H1 (cell line): ENCODE measurements around the gene HSFX4. TPM values are rescaled to one million over a fixed set of nuclear protein-coding genes. Genes with fewer than 3 reads are reported as not detected.
"Not testable (repeated sequence)": the region's sequence is repeated elsewhere in the genome, so short reads cannot be mapped to it uniquely, and the experiment has no call there.

Experiments used
- CTCF ChIA-PET: fragments of 300-600 bp; sonication (Branson Sonifier 250); formaldehyde crosslinking; loops from one replicate; lab custom pipeline; 2021; ENCODE audit not compliant: partially characterized antibody; lab: Charles Lee
- POLR2A ChIA-PET: fragments of 300-600 bp; sonication (Branson Sonifier 250); formaldehyde crosslinking; loops from one replicate; lab custom pipeline; 2021; ENCODE audit warnings: inconsistent platforms; ENCODE audit not compliant: partially characterized antibody; lab: Charles Lee
- DNase-seq, 2 experiments: peaks; one replicate each; pipeline versions ENCODE4 v3.0.0 to v3.0.0-alpha.2; 2010 to 2022; ENCODE audit warnings: low spot score in 2 of 2, low read depth in 1 of 2, mixed read lengths in 1 of 2
- FAIRE-seq: peaks from 2 replicates; lab custom pipeline; 2011; peaks lifted over from hg19 to GRCh38; lab: Jason Lieb, UNC
- H2AFZ ChIP-seq: 2 replicates; pipeline ENCODE4 v1.8.1; 2012; ENCODE audit warnings: low read length, inconsistent platforms
- H2AK5ac ChIP-seq: 2 replicates; pipeline ENCODE4 v1.6.1; 2013; ENCODE audit warnings: low read depth, low read length
- H2BK120ac ChIP-seq: replicated peaks from 2 replicates; pipeline ENCODE3; 2013; ENCODE audit warnings: low read depth, low read length, inconsistent platforms
- H2BK12ac ChIP-seq: 2 replicates; pipeline ENCODE4 v1.6.1; 2013; ENCODE audit warnings: low read depth, low read length
- H2BK15ac ChIP-seq: 2 replicates; pipeline ENCODE4 v1.6.1; 2013; ENCODE audit warnings: low read length
- H2BK20ac ChIP-seq: 2 replicates; pipeline ENCODE4 v1.6.1; 2013; ENCODE audit warnings: low read length
- H2BK5ac ChIP-seq: 2 replicates; pipeline ENCODE4 v1.6.1; 2013; ENCODE audit warnings: low read depth, low read length
- H3K14ac ChIP-seq: 2 replicates; pipeline ENCODE4 v1.6.1; 2013; ENCODE audit warnings: inconsistent platforms; ENCODE audit not compliant: insufficient read length
- H3K18ac ChIP-seq: 2 replicates; pipeline ENCODE4 v1.6.1; 2013; ENCODE audit warnings: low read length; ENCODE audit errors: extremely low read depth
- H3K23ac ChIP-seq: 2 replicates; pipeline ENCODE4 v1.6.1; 2013; ENCODE audit warnings: inconsistent platforms; ENCODE audit not compliant: insufficient read length
- H3K23me2 ChIP-seq: 2 replicates; pipeline ENCODE4 v1.6.1; 2013; ENCODE audit warnings: low read depth, low read length
- H3K27ac ChIP-seq: 2 replicates; pipeline ENCODE4 v1.6.1; 2011; ENCODE audit warnings: low read depth, low read length, inconsistent platforms
- H3K27me3 ChIP-seq, 4 experiments: replicated peaks in 1 of 4; 1 replicate in 1 of 4; 2 replicates in 3 of 4; pipeline versions ENCODE4 v1.6.1 to v1.8.1; 2011 to 2013; ENCODE audit warnings: low read length in 3 of 4, mild to moderate bottlenecking in 3 of 4, inconsistent platforms in 2 of 4, mixed read lengths in 2 of 4, moderate library complexity in 1 of 4; ENCODE audit not compliant: control insufficient read depth in 3 of 4, insufficient read depth in 3 of 4; ENCODE audit errors: extremely low read depth in 1 of 4
- H3K36me3 ChIP-seq, 4 experiments: 2 replicates each; pipeline versions ENCODE4 v1.6.1 to v1.8.1; 2011 to 2013; ENCODE audit warnings: mild to moderate bottlenecking in 4 of 4, low read length in 3 of 4, moderate library complexity in 2 of 4, control low read depth in 1 of 4, inconsistent platforms in 1 of 4; ENCODE audit not compliant: insufficient read depth in 4 of 4, control insufficient read depth in 2 of 4
- H3K4ac ChIP-seq: replicated peaks from 2 replicates; pipeline ENCODE3; 2013; ENCODE audit warnings: low read length, low read depth, mixed read lengths, inconsistent platforms; ENCODE audit not compliant: insufficient read length
- H3K4me1 ChIP-seq, 4 experiments: replicated peaks in 1 of 4; 1 replicate in 1 of 4; 2 replicates in 3 of 4; pipeline versions ENCODE4 v1.6.1 to v1.8.1; 2011 to 2013; ENCODE audit warnings: low read length in 3 of 4, inconsistent platforms in 2 of 4, mixed read lengths in 1 of 4; ENCODE audit not compliant: insufficient read depth in 4 of 4, control insufficient read depth in 3 of 4
- H3K4me2 ChIP-seq, 2 experiments: 2 replicates each; pipeline versions ENCODE4 v1.6.1 to v1.8.1; 2011 to 2013; ENCODE audit warnings: low read depth in 2 of 2, low read length in 2 of 2, control low read depth in 1 of 2, inconsistent platforms in 1 of 2, mild to moderate bottlenecking in 1 of 2; ENCODE audit not compliant: insufficient read depth in 1 of 2
- H3K4me3 ChIP-seq, 4 experiments: fragments of 200-600, 300-600 bp in 1 of 4; sonication (generic), shearing (Covaris generic), sonication (Bioruptor Twin) in 1 of 4; 2 replicates each; pipeline versions ENCODE4 v1.5.1 to v1.8.1; 2011 to 2016; ENCODE audit warnings: low read length in 4 of 4, low read depth in 3 of 4, control low read depth in 2 of 4, inconsistent platforms in 2 of 4, mild to moderate bottlenecking in 2 of 4, mixed read lengths in 1 of 4, moderate library complexity in 1 of 4; ENCODE audit not compliant: insufficient read depth in 2 of 4; ENCODE audit errors: extremely low read depth in 1 of 4
- H3K56ac ChIP-seq: replicated peaks from 2 replicates; pipeline ENCODE3; 2013; ENCODE audit warnings: low read depth, mild to moderate bottlenecking, mixed read lengths, low read length, inconsistent platforms; ENCODE audit not compliant: insufficient read length
- H3K79me1 ChIP-seq: 2 replicates; pipeline ENCODE4 v1.6.1; 2013; ENCODE audit warnings: low read depth, low read length, control low read depth
- H3K79me2 ChIP-seq, 2 experiments: 2 replicates each; pipeline versions ENCODE4 v1.6.1 to v1.8.1; 2012 to 2013; ENCODE audit warnings: low read length in 2 of 2, mild to moderate bottlenecking in 2 of 2, inconsistent platforms in 1 of 2; ENCODE audit not compliant: insufficient read depth in 2 of 2, control insufficient read depth in 1 of 2
- H3K9ac ChIP-seq, 4 experiments: replicated peaks in 1 of 4; 1 replicate in 1 of 4; 2 replicates in 3 of 4; pipeline versions ENCODE4 v1.6.1 to v1.8.1; 2011 to 2013; ENCODE audit warnings: low read depth in 3 of 4, low read length in 3 of 4, control low read depth in 2 of 4, mild to moderate bottlenecking in 2 of 4, moderate library complexity in 2 of 4, inconsistent platforms in 1 of 4; ENCODE audit errors: extremely low read depth in 1 of 4
- H3K9me3 ChIP-seq, 2 experiments: 2 replicates each; pipeline versions ENCODE4 v1.6.1 to v1.8.1; 2012 to 2013; ENCODE audit warnings: mild to moderate bottlenecking in 2 of 2, moderate library complexity in 2 of 2, control low read depth in 1 of 2, inconsistent platforms in 1 of 2, low read depth in 1 of 2, low read length in 1 of 2, mixed read lengths in 1 of 2; ENCODE audit not compliant: insufficient read depth in 2 of 2
- H4K20me1 ChIP-seq, 2 experiments: replicated peaks in 1 of 2; 2 replicates each; pipeline versions ENCODE3 to v1.8.1; 2011 to 2013; ENCODE audit warnings: inconsistent platforms in 2 of 2, low read length in 2 of 2, mild to moderate bottlenecking in 1 of 2; ENCODE audit not compliant: insufficient read depth in 2 of 2, control insufficient read depth in 1 of 2
- H4K5ac ChIP-seq: 2 replicates; pipeline ENCODE4 v1.6.1; 2013; ENCODE audit warnings: low read length, low read depth, mixed read lengths, inconsistent platforms; ENCODE audit not compliant: insufficient read length
- H4K8ac ChIP-seq: 2 replicates; pipeline ENCODE4 v1.8.0; 2013; ENCODE audit warnings: mild to moderate bottlenecking, moderate library complexity, low read length, inconsistent platforms; ENCODE audit not compliant: insufficient read depth; ENCODE audit errors: extremely low read depth
- H4K91ac ChIP-seq: replicated peaks from 2 replicates; pipeline ENCODE3; 2013; ENCODE audit warnings: low read length, mixed read lengths, inconsistent platforms; ENCODE audit not compliant: insufficient read length
- WGBS, 2 experiments: shearing (Covaris generic) in 1 of 2; methylation state at CpG; one replicate each; pipeline versions ENCODE4 v1.1.6 to v1.1.7; 2013 to 2015; ENCODE audit warnings: low lambda C conversion rate in 2 of 2, mixed read lengths in 2 of 2, inconsistent platforms in 1 of 2, low coverage in 1 of 2, missing lambda C conversion rate in 1 of 2; ENCODE audit not compliant: insufficient replicate concordance in 2 of 2, insufficient coverage in 1 of 2, insufficient read length in 1 of 2; ENCODE audit errors: extremely low coverage in 1 of 2, missing lambda C conversion rate in 1 of 2; 5-methylcytosine and 5-hydroxymethylcytosine counted together
- polyA plus RNA-seq, 7 experiments: library from polyadenylated mRNA; depleted of rRNA in 3 of 7; stranded (reverse) in 5 of 7; unstranded in 2 of 7; fragments of >200 nt in 5 of 7; fragments of 200-250 nt in 2 of 7; gene quantifications; 1 replicate in 5 of 7; 2 replicates in 1 of 7; 4 replicates in 1 of 7; pipeline versions ENCODE4 v1.2.1 to v1.2.3, GENCODE V29; 2011 to 2013; ENCODE audit warnings: missing spikeins in 2 of 7, mixed read lengths in 2 of 7
- total RNA-seq: library from RNA; stranded (reverse); fragmentation: NEBNext Ultra II Directional; extraction: Animal tissue kit (Norgen Biotek cat#: 25700); gene quantifications from 2 replicates; pipeline ENCODE4 v1.2.1, GENCODE V29; 2021

HSFX4 gene
- total and polyA plus RNA-seq, 2 of the 8 experiments (the other 6 are each of a cell fraction or from before 2014, with no cell fraction given) = not detected

DNA sequence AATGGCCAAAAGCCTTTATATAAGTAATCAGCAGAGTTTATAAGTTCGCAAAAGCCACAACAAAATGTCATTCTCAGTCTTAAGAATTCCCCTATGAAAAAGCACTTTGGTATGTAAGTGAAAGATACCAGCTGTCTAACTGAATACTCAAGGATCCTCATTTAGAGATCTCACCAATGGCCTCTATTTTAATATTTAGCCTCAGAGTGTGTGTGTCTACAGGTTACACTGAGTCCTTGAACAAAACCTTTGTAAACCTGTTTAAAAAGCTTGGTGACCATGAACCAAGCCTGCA is 1.5 kb upstream of the HSFX4 start:
- H3K4ac ChIP-seq, H3K79me1 ChIP-seq, H2BK120ac ChIP-seq, FAIRE-seq, H2BK15ac ChIP-seq, H3K14ac ChIP-seq, H3K23ac ChIP-seq, CTCF ChIA-PET, H3K4me3 ChIP-seq, H4K5ac ChIP-seq, H3K9ac ChIP-seq, H2BK5ac ChIP-seq, H2AK5ac ChIP-seq, H3K36me3 ChIP-seq, POLR2A ChIA-PET, H3K9me3 ChIP-seq, H3K4me1 ChIP-seq, H3K23me2 ChIP-seq, H4K91ac ChIP-seq, H3K18ac ChIP-seq, H3K27me3 ChIP-seq, H3K27ac ChIP-seq, H2BK20ac ChIP-seq, H3K4me2 ChIP-seq, H2AFZ ChIP-seq, DNase-seq, H4K8ac ChIP-seq, H2BK12ac ChIP-seq, H4K20me1 ChIP-seq, H3K56ac ChIP-seq, H3K79me2 ChIP-seq: not testable (repeated sequence)
- WGBS, 2 experiments = no CpG with 5 or more reads among the region's 1 CpG

DNA sequence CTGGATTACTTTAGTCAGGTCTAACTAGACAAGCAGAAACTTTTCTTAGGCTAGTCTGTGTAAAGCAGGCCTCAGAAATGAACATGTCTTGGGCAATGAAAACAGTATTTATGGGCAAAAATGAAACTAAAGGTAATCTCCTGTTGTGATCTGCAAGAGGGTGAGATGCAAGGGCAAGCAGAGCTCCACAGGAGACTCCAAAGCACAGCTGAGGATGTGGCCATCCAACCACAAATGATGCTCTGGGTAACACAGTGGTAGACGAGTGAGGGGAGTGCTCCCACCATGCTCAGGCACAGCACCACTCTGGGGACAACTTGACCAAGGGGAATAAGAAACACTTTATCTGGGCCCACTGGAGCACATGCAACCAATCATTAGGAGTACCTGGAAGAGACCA is 738 bp upstream of the HSFX4 start:
- H3K27ac ChIP-seq, DNase-seq, H4K20me1 ChIP-seq, H3K14ac ChIP-seq, H3K23ac ChIP-seq, H3K4me2 ChIP-seq, H3K4me1 ChIP-seq, H3K4ac ChIP-seq, H2AFZ ChIP-seq, CTCF ChIA-PET, H3K9me3 ChIP-seq, H3K23me2 ChIP-seq, H3K18ac ChIP-seq, H2BK12ac ChIP-seq, H3K56ac ChIP-seq, H3K79me1 ChIP-seq, H2BK15ac ChIP-seq, FAIRE-seq, H4K8ac ChIP-seq, H3K9ac ChIP-seq, POLR2A ChIA-PET, H2AK5ac ChIP-seq, H3K27me3 ChIP-seq, H3K79me2 ChIP-seq, H3K36me3 ChIP-seq, H3K4me3 ChIP-seq, H2BK5ac ChIP-seq, H2BK120ac ChIP-seq, H4K5ac ChIP-seq, H4K91ac ChIP-seq, H2BK20ac ChIP-seq: not testable (repeated sequence)
- WGBS, 2 experiments = no CpG with 5 or more reads among the region's 1 CpG
